Neuron (in vitro differentiated cells): ENCODE results near the gene ABCA4.

Experiments
- H2AFZ ChIP-seq: one replicate; pipeline ENCODE4 v1.6.1; 2013; ENCODE audit warnings: low read depth, mild to moderate bottlenecking, inconsistent platforms, low read length, moderate library complexity
- H3K27me3 ChIP-seq: one replicate; pipeline ENCODE4 v1.6.1; 2013; ENCODE audit warnings: low read length; ENCODE audit not compliant: insufficient read depth
- H3K36me3 ChIP-seq: one replicate; pipeline ENCODE4 v1.6.1; 2013; ENCODE audit warnings: low read length; ENCODE audit not compliant: insufficient read depth
- H3K4me1 ChIP-seq: one replicate; pipeline ENCODE4 v1.6.1; 2013; ENCODE audit warnings: low read length; ENCODE audit not compliant: insufficient read depth
- H3K4me3 ChIP-seq: 2 replicates; pipeline ENCODE4 v1.5.1; 2013; ENCODE audit warnings: mild to moderate bottlenecking, low read length, moderate library complexity
- H3K9me3 ChIP-seq: one replicate; pipeline ENCODE4 v1.6.1; 2013; ENCODE audit warnings: low read length

ABCA4 gene

GRCh38 chr1:94096797-94097549, 24.0 kb downstream of the ABCA4 start:
- Histone ChIP-seq H3K36me3 (no peaks in the 10 kb centered on the region), H3K9me3 (no peaks in the 10 kb centered on the region), H3K4me1 (peaks cover 32% of the 10 kb centered on the region), H3K4me3 (no peak overlapping the region), H2AFZ (no peak overlapping the region), H3K27me3 (no peaks in the 10 kb centered on the region)

GRCh38 chr1:94095744-94096469, 25.0 kb downstream of the ABCA4 start:
- Histone ChIP-seq H3K27me3 (no peaks in the 10 kb centered on the region), H3K9me3 (no peaks in the 10 kb centered on the region), H3K36me3 (no peaks in the 10 kb centered on the region), H3K4me3 (no peak overlapping the region), H3K4me1 (peaks cover 39% of the 10 kb centered on the region), H2AFZ (no peak overlapping the region)

GRCh38 chr1:94095112-94095637, 25.8 kb downstream of the ABCA4 start:
- Histone ChIP-seq H3K9me3 (no peaks in the 10 kb centered on the region), H3K27me3 (no peaks in the 10 kb centered on the region), H3K4me1 (peaks cover 39% of the 10 kb centered on the region), H2AFZ (no peak overlapping the region), H3K36me3 (no peaks in the 10 kb centered on the region), H3K4me3 (no peak overlapping the region)

GRCh38 chr1:94094469-94095111, 26.4 kb downstream of the ABCA4 start:
- Histone ChIP-seq H3K9me3 (no peaks in the 10 kb centered on the region), H3K27me3 (no peaks in the 10 kb centered on the region), H3K4me3 (no peak overlapping the region), H2AFZ (no peak overlapping the region), H3K4me1 (peaks cover 39% of the 10 kb centered on the region), H3K36me3 (no peaks in the 10 kb centered on the region)

- no peaks in the 10 kb centered on the region for H3K9me3 ChIP-seq
- peaks cover 39% of the 10 kb centered on the region for H3K4me1 ChIP-seq
- no peaks in the 10 kb centered on the region for H3K27me3 ChIP-seq
- H2AFZ ChIP-seq: no peak overlapping the region
- no peak overlapping the region for H3K4me3 ChIP-seq
- no peaks in the 10 kb centered on the region for H3K36me3 ChIP-seq
These were observed 27.0 kb downstream of the ABCA4 start for GRCh38 chr1:94093996-94094395.

GRCh38 chr1:94093396-94093795, 27.6 kb downstream of the ABCA4 start:
- Histone ChIP-seq H2AFZ (no peak overlapping the region), H3K9me3 (no peaks in the 10 kb centered on the region), H3K27me3 (no peaks in the 10 kb centered on the region), H3K36me3 (no peaks in the 10 kb centered on the region), H3K4me3 (no peak overlapping the region), H3K4me1 (peaks cover 39% of the 10 kb centered on the region)

- no peaks in the 10 kb centered on the region for H3K9me3 ChIP-seq
- H2AFZ ChIP-seq: no peak overlapping the region
- no peaks in the 10 kb centered on the region for H3K36me3 ChIP-seq
- no peak overlapping the region for H3K4me3 ChIP-seq
- H3K27me3 ChIP-seq: no peaks in the 10 kb centered on the region
- H3K4me1 ChIP-seq: peaks cover 39% of the 10 kb centered on the region
These were observed 28.7 kb downstream of the ABCA4 start for GRCh38 chr1:94092210-94092613.

GRCh38 chr1:94090761-94091160, 30.2 kb downstream of the ABCA4 start:
- no peaks in the 10 kb centered on the region for H3K27me3 ChIP-seq
- H3K9me3 ChIP-seq: no peaks in the 10 kb centered on the region
- no peaks in the 10 kb centered on the region for H3K36me3 ChIP-seq
- no peak overlapping the region for H3K4me3 ChIP-seq
- peaks cover 39% of the 10 kb centered on the region for H3K4me1 ChIP-seq
- no peak overlapping the region for H2AFZ ChIP-seq

- H2AFZ ChIP-seq: no peak overlapping the region
- H3K27me3 ChIP-seq: no peaks in the 10 kb centered on the region
- no peaks in the 10 kb centered on the region for H3K9me3 ChIP-seq
- H3K4me1 ChIP-seq: peaks cover 9% of the 10 kb centered on the region
- H3K4me3 ChIP-seq: no peak overlapping the region
- no peaks in the 10 kb centered on the region for H3K36me3 ChIP-seq
These were observed 33.8 kb downstream of the ABCA4 start for GRCh38 chr1:94087193-94087592.

GRCh38 chr1:94084547-94084946, 36.4 kb downstream of the ABCA4 start:
- Histone ChIP-seq H2AFZ (no peak overlapping the region), H3K36me3 (no peaks in the 10 kb centered on the region), H3K4me1 (peaks cover 5% of the 10 kb centered on the region), H3K27me3 (no peaks in the 10 kb centered on the region), H3K4me3 (no peak overlapping the region), H3K9me3 (no peaks in the 10 kb centered on the region)

GRCh38 chr1:94084085-94084484, 36.9 kb downstream of the ABCA4 start:
- H3K4me3 ChIP-seq: no peak overlapping the region
- H3K36me3 ChIP-seq: no peaks in the 10 kb centered on the region
- H3K27me3 ChIP-seq: no peaks in the 10 kb centered on the region
- H3K4me1 ChIP-seq: peaks cover 10% of the 10 kb centered on the region
- H3K9me3 ChIP-seq: no peaks in the 10 kb centered on the region
- H2AFZ ChIP-seq: no peak overlapping the region

- no peaks in the 10 kb centered on the region for H3K9me3 ChIP-seq
- no peaks in the 10 kb centered on the region for H3K36me3 ChIP-seq
- no peaks in the 10 kb centered on the region for H3K27me3 ChIP-seq
- H3K4me3 ChIP-seq: no peak overlapping the region
- peaks cover 14% of the 10 kb centered on the region for H3K4me1 ChIP-seq
- H2AFZ ChIP-seq: no peak overlapping the region
These were observed 37.3 kb downstream of the ABCA4 start for GRCh38 chr1:94083681-94084080.
